Stimulated activated CD4-positive, alpha-beta T cell treated with anti-CD3 and anti-CD28 coated beads, Interleukin-12 subunit alpha, Interleukin-12 subunit beta, amount 100 ng/mL, for 48 hours (primary cell): ENCODE results near the gene EME2.
"Not testable (repeated sequence)": the region's sequence is repeated elsewhere in the genome, so short reads cannot be mapped to it uniquely, and the experiment has no call there.

ENCODE experiments used
- DNase-seq, 3 donors: peaks; one replicate each; pipeline ENCODE4 v3.0.0-alpha.2; 2020; ENCODE audit warnings: low read depth in 2 of 3, low spot score in 1 of 3

Gene EME2

DNA sequence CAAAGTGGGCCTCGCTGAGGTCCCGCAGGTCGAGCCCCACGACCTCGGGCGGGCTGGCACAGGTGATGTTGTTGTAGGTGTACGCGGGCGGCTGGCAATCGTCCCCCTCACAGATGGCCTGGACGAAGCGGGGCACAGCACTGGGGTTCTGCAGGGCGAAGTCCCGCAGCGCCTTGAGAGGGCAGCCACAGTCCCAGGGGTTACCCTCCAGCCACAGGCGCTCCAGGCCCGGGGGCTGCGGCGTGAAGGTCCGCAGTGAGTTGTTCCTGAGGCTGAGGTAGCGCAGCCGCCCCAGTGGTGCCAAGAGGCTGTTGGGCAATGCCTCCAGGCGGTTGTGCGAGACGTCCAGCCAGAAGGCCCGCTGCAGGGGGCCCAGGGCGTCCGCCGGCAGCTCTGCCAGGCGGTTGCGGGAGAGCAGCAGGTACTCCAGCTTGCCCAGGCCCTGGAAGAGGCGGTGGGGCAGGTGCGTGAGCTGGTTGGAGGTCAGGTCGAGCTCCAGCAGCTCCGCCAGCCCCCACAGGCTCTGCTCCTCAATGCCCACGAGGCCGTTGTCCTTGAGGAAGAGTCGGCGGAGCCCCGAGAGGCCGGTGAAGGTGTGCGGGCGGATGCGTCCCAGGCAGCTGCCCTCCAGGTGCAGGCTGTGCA lies 18.1 kb downstream of the EME2 start:
- DNase-seq: no peak

DNA sequence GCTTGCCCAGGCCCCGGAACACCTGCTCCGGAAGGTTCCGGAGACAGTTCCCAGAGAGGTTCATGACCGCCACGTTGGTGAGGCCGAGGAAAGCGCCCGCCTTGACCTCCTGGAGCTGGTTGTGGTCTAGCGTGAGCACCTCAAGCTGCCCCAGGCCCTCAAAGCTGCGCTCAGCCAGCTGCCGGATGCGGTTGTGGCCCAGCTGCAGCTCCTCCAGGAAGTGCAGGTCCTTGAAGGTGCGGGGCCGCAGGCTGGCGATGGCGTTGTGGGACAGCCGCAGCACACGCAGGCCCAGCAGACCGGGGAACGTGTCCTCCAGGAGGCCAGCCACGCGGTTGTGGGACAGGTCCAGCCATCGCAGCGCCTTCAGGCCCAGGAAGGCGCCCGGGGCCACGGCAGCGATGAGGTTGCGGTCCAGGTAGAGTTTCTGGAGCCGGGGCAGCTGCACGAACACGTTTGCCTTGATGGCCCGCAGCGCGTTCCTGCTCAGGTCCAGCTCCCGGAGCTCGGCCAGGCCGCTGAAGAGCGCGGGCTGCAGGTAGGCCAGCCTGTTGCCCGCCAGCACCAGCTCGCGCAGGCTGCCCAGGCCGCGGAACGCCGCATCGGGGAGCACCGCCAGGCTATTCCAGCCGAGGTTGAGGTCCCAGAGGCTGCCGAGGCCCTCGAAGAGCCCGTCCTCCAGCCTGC lies 18.8 kb downstream of the EME2 start:
- no peak for DNase-seq

DNA sequence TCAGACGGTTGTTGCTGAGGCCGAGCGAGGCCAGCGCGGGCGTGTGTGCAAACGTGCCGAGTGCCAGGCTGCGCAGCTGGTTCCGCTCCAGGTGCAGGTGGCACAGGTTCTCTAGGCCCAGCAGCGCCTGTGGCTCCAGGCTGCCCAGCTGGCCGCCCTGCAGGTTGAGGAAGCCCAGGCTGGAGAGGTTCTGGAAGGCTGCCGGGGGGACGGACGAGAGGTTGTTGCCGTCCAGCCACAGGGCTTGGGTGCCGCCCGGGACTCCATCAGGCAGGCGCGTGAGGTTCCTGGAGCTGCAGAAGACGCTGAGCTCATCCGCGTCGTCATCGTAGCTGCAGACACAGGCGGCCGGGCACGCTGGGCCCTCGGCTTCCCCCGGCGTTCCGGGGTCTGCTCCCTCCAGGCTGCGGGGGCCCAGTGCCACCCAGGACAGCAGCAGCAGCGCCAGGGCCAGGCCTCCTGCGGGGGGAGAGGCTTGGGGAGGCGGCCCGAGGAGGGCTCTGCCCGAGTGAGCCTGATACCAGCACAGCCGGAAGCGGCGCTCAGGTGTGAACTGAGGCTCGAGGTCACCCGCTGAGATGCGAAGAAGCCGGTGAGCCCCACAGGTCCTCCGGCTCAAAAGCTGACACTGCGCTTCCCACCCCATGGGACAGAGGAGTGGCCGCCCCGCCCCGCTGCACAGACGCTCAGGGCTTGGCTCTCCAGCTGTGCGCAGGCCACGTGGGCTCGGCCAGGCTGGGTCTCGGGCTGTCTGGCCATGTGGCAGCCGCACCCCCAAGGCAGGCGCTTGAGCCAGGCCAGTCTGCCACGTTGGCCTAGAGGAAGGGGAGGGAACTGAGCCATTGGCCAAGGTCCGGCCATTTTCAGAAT lies 19.6 kb downstream of the EME2 start:
- no peak for DNase-seq

DNA sequence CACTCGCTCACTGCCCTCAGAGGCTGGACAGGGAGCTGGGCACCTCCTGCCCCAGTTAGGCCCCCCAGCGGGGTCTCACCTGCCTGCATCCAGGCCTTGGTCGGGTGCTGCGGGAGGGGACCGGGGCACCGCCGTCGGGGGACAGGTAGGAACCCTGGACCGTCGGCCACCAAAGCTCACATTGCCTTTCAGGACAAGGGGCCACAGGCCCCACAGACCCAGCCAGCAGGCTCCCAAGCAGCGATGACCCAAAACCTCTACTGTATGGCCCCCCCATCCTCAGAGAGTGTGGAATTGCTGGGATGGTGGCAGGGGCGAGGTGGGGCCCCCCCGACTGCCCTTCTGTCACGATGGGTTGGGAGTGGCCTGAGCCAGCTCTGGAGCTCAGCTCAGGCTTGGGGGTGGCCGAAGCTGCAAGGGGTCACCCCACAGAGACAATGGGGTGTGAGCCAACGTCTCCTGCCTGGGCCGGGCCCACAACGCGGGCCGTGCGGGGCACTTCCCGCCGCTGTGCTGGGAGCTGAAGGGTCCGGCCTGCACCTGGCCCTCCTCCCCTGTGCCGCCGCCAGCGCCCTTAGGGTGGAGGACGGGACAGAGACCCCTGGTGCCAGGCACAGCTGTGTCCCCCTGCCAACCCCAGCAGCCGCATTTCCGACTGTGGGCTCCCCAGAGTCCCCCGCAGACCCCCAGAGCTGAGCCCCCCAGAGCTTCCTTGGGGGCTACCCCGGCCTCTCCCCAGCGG lies 20.4 kb downstream of the EME2 start:
- DNase-seq: no peak

DNA sequence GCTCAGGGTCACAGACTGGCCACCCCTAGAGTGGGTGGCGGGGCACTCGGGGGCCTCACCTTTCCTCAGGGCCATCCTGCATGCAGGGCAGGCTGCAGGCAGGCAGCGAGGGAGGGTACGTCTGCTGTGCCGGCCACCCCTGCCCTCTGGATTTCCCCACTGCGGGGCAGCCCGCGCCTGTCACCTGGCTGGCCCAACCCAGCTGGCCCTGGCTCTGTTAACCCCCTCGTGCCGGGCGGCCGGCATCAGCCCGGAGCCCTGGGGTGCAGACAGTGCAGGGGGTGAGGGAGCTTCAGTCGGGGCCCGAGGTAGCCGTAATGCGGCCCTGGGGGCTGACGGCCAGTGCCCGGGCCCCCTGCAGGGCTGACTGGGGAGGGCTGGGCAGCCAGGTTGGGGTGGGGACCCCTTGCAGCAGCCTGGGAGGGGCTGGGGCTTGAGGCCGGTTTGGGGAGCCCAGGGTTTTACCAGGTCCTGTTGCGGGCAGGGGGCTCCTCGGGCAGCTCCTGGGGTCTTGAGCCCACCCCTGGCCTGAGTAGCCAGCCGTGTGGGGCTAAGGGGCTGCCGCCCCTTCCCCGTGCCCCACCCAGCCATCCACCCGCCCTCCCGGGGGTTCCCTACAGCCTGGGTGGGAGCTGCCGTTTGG lies 21.1 kb downstream of the EME2 start, which contains the start of gene IGFALS:
Gene IGFALS (minus strand): TSS at position 128 of the 643 bp plus-strand sequence. CDS start 53 bp downstream, at position 75.
- no peak for DNase-seq

DNA sequence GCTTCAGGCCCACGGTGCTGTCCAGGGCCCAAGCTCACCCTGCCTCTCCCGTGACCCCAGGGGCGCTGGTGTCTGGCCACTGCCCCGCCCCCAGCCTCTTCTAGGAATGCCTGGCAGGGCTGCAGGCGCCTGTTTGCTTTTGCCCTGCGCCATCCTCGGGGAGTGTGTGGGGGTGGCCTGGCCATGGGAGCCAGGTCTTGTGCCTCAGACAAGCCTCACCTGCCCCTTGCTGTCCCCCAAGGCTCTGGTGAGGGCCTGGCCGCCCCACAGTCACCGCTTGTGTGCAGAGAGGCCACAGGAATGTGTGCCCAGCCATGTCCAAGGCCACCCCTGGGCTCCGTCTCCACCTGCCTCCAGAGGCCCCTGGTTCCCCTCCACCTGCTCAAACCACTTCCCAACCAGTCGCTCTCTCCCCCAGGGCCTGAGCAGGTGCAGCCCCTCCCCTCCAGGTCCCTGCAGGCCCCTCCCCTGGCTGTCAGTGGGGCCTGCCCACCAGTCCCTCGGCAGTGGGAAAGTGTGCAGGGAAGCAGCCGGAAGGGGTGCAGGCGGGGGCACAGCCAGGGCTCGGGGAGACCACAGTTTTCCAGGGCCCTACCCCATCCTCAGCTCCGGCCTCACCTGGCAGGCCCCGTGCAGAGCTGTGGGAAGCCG lies 21.7 kb downstream of the EME2 start:
- DNase-seq: no peak

DNA sequence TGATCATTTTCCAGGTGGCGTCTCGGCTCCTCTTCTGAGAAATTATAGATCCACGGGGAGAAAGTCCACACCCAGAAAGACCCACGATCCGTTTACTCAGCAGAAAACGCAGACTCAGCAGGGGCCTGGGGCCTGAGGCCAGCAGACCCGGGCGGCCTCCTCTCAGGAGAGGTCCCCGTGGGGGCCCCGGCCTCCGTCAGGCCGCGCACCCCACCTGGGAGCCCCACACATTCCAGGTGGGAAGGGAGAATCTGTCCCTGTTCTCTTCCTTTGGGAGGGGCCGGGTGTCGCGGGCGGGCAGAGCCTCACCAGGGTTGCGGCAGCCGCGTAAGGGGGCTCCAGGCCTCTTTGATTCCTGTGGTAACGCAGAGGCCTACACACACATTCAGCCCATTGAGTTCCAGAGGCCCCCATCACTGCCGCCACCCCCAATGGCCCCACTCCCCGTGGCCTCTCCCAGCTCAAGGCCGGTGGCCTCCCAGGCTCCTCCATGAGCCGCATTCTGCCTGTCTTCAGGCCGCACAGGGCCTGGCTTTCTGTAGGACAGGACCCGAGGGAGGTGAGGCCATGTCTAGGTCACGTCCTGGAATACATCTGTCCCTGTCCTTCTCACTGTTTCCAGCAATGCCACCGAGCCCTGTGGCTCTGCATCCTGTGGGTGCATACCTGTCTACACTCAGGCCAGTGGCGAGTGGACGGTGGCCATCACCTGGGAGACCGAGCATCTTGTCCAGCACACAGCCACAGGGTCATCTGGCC lies 22.5 kb downstream of the EME2 start:
- DNase-seq: no peak

DNA sequence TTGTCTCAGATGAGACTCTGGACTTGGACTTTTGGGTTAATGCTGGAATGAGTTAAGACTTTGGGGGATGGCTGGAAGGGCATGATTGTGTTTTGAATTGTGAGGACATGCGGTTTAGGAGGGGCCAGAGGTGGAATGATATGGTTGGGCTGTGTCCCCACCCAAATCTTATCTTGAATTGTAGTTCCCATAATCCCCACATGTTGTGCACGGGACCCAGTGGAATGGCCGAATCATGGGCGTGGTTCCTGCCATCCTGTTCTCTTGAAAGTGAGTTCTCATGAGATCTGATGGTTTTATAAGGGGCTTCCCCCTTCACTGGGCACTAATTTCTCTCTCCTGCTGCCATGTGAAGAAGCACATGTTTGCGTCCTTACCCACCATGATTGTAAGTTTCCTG lies 26.7 kb downstream of the EME2 start:
- DNase-seq: not testable (repeated sequence)

DNA sequence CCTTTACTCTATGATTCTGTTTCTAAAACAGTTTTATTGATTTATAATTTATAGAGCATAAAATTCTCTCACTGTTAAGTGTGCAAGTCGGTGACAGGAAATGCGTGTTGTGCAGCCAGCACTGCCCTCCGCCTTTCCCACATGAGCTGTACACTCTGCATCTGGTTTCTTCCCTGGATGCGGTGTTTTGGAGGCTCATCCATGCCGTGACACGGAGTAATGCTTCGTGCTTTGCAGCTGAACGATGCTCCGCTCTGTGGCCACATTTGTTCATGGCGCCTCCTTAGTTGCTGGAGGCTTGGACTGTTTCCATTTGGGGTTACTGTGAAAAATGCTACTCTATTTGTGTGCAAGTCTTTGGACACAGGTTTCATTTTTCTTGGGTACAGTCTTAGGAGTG lies 28.1 kb downstream of the EME2 start:
- DNase-seq: no peak

DNA sequence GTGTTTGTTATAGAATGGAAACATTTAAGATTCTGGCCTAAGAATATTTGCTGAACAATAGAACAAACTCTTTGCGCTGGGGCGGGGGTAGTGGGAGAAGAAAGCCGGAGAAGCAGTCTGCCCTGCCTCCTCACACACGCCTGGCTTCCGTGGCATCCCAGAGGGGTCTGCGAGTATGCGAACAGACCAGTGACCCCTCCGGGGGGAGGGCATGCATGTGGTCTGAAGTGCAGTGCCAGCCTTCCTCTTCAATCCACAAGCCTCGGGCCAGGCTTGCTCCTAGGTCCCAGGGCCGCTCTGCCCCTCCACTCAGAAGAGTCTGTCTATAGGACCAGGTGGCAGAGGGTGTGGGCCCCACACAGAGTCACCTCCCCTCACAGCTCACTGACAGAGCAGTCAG lies 35.0 kb downstream of the EME2 start:
- no peak for DNase-seq

DNA sequence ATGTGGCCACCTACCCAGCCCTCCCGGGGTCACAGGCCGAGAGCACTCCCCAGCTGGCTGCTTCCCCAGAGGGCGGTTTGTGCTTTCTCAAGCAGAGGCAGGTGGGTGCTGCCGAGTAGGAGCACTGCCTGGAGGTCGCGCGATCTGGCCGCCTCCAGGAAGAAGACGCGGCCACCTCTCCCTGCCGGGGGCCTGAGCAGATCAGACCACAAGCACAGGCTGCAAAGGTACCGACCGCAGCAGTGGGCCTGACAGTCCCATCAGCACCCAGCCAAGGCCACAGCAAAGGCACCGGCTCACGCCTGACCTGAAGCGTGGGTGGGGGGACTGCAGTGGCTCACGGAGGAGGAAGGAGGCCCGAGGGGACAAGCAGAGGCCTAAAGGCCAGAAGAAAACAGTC lies 36.1 kb downstream of the EME2 start:
- DNase-seq: no peak

DNA sequence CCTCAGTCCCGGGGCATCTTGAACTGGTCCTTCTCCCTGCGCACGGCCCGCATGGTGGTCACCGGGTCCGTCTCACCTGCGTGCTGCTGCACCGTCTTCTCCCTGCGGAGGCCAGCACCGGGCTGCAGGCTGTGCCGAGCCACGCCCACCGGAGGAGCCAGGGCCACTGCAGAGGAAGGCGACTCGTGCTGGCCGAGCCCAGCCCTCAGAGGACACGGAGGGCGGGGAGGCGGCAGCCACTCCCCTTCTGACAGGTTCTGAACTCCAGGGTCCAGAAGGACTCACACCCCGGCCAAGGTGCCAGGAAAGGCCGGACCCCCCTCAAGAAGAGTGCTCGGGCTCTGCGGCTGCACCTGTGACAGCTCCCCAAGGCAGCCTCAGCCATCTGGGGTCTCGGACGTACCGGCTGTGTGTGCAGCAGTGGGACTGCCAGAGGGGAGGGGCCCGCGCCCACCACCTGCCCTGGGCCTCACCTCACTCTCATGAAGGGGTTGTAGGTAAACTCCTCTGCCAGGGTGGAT lies 36.7 kb downstream of the EME2 start:
- DNase-seq: no peak

DNA sequence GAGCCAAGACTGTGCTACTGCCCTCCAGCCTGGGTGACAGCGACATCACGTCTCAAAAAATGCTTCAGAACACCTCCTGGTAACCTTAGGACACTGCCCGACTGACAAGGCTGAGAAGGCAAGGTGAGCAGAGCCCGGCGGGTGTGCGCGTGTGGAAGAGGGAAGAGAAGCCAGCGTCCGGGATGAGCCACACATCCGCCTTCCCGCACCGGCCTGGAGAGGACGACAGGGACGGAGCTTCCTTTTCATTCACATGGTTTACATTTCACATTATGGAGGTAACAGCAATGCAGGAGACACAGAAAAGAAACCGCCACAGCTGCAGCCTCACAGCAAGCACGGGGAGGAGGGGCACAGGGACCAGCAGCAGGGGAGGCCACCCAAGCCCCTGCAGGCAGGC lies 37.5 kb downstream of the EME2 start:
- DNase-seq: no peak

DNA sequence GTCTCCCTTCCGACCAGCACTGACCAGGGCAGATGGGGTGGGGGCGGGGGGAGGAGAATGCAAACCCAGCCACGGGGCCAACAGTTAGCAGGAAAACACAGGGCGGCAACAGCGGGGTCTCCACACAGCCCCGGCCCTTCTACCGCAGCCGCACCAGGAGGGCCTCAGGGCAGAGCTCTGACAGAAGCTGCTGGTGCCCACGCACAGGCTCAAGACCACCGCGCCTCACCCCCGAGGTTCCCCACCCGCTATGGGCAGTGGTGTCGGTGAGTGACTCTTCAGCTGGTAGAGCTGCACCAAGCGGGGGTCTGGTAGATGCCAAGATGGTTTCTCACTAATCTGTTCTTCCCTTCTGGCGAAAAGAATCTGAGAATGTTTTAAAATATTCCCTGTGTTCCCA lies 37.9 kb downstream of the EME2 start:
- DNase-seq: no peak

DNA sequence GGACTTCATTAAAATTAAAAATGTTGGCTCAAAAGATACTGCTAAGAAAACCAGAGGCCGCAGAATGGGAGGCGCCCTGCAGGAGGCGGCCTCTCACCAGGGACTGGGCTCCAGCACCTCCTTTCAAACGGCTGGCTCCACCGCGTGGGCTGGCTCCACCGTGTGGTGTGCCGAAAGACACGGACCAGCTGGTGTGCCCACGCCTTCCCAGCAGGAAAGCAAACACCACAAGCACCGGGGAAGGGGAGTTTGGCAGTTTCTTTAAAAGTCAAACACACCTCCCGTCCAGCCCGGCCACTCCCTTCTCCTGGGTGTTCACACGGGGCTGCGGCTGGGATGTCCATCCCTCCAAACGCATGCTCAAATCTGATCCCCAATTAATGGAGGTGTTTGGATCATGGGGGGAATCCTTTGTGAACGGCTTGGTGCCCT lies 40.1 kb downstream of the EME2 start:
- peak; percentile 26 to 54 (median 53) for DNase-seq

DNA sequence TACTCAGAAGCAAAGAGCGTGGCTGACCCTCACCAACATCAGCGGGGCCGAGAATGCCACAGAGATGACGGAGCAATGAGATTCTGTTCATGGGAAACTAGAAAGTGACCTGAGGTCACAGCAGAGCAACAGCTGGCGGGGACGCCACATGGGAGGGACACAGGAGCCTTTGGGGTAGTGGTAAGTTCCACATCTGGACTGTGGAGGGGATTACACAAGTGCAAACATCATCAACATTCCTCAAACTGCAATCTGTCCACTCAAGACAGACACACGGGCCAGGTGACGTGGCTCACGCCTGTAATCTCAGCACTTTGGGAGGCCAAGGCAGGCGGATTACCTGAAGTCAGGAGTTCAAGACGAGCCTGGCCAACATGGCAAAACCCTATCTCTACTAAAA lies 42.9 kb downstream of the EME2 start:
- DNase-seq: no peak

DNA sequence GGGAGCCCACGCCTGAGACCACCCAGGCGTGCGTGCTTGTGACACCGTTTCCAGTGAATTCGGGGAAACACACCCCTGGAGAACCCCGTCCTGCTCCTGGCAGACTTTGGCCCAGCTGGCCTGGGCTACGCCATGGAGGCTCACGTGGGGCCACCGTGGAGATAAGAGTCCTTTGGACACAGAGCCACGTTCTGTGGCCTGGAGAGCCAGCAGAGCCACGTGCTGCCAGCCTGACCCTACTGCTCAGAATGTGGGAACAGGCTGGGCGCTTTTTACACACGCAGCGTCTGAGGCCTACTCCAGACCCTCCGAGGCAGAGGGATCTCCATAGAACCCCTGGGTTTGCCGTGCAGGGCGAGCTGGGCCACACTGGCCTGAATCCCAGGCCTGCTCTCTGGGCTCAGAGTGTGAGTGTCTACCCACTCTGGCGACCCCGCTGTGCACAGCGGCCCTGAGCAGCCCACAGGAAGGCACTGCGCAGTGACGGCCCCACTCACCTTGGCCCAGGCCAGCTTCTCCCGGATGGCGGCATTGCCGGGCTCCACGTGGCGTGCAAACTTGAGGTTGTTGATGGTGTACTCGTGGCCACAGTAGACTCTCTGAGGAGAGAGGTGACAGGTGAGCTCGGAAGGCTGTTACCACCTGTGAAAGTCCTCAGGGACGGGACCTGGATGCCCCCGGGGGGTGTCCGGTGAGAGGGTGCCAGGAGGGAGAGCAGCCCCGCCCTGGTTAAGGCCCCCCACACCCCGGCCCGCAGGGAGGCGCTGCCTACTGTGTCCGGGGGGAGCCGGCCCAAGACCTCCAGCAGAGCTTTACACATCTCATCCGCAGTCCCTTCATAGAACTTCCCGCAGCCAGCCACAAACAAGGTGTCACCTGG lies 44.0 kb downstream of the EME2 start:
- DNase-seq: no peak

DNA sequence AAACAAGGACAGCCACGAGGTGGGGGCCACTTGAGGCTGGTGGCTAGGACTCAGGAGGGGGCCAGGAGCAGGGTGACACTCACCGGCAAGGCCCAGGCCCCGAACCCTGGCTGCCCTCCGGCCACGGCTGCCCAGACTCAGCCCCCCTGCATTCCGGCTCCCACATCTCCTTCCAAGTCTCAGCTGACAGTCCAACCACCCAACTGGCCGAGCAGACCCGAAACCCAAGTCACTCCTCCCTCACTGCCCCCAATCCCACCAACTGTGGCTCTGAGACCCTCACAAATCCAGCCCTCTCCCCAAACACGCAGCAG lies 44.6 kb downstream of the EME2 start:
- no peak for DNase-seq

DNA sequence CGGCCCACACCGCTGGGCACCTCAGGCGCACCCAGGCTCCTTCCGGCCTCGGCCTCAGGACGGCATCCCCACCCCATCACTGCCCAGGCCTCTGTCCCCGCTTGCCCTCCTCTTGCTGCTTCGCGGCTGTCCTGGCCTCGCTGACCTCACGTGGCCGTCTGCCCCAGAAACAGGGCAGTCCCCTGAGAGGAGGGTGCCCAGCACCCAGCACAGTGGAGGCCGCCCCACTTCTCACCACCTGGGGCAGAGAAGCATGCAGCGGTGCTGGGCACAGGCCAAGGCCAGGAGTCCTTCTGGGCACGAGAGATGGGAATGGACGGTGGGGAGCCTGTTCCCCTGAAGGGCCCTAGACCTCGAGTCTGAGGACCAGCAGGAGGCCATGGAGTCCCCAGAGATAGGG lies 45.1 kb downstream of the EME2 start:
- DNase-seq: no peak
